ENCODE measurements around the gene IGLL5.

Gene IGLL5

DNA sequence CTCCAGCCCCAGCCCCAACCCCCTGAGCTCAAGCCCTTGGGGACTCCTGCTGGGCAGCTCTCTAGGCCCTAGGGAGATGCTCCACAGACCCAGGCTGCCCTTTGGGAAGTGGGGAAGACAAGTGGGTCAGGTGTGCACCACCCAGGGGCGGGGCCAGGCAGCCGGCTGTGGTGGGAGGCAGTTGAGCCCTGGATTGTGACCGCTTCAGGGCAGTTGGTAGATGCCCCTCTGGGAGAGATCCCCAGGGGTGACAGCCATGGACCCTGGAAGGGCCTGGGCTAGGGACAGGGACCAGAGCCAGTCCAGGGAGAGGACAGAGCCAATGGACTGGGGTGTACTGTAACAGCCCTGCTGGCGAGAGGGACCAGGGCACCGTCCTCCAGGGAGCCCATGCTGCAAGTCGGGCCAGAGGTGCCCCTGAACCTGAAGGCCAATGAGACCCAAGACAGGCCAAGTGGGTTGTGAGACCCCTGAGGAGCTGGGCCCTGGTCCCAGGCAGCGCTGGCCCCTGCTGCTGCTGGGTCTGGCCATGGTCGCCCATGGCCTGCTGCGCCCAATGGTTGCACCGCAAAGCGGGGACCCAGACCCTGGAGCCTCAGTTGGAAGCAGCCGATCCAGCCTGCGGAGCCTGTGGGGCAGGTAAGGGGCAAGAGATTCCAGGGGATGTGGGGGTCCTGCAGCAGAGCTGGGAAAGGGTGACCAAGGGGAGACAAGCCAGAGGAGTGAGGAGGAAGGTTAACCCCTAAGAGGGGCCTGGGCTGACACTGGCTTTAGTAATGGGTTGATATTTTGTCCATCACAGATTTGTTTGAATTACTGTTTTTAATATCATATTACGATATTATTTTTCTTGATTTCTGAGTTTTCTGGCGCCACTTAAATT is at the start of gene IGLL5:
IGLL5 (plus strand) TSS at position 196 of the 883 bp plus-strand sequence; CDS start at position 434, 238 bp downstream.
- H3K9me3 Mint-ChIP-seq (ENCODE audit: low read depth), result no peaks in the 10 kb centered on the region
- peaks cover 5% of the 10 kb centered on the region for H3K27me3 Mint-ChIP-seq
- no peaks in the 10 kb centered on the region for H3K36me3 Mint-ChIP-seq
- H3K27ac Mint-ChIP-seq, result no peak within 1 kb of the TSS
- peaks cover 4% of the 10 kb centered on the region for H3K4me1 Mint-ChIP-seq (ENCODE audit: low read depth)
- H3K4me3 Mint-ChIP-seq, result no peak within 1 kb of the TSS

DNA sequence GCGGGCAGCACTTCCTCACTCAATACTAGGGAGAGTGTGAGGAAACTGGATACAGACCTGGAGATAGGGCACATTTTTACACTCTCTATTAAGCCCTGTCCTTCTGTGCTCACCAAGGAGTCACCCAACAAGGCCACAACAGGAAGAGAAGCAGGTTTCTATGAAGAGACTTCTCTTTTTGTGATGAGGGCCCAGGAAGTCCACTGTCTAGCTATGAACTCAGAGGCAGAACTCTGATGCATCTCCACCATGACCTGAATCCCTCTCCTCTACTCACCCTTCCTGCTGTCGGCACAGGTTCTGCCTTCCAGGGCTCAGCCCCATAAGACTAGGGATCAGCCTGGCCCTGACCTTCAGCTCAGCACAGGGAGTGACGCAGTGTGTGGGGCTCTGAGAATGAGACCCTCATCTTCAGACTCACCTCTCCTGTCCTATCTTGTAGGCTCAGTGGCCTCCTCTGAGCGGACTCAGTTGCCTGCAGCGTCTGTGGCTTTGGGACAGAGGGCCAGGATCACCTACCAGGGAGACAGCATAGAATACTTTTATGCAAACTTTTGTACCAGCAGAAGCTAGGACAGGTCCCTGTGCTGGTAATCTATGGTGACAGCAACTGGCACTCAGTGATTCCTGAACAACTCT is 49.3 kb upstream of the IGLL5 start:
- no peak overlapping the region for H3K27ac Mint-ChIP-seq
- peaks cover 10% of the 10 kb centered on the region for H3K36me3 Mint-ChIP-seq
- H3K27me3 Mint-ChIP-seq, result no peaks in the 10 kb centered on the region
- H3K9me3 Mint-ChIP-seq (ENCODE audit: low read depth), result peaks cover 6% of the 10 kb centered on the region
- peaks cover 20% of the 10 kb centered on the region for H3K4me1 Mint-ChIP-seq (ENCODE audit: low read depth)
- no peak overlapping the region for H3K4me3 Mint-ChIP-seq

DNA sequence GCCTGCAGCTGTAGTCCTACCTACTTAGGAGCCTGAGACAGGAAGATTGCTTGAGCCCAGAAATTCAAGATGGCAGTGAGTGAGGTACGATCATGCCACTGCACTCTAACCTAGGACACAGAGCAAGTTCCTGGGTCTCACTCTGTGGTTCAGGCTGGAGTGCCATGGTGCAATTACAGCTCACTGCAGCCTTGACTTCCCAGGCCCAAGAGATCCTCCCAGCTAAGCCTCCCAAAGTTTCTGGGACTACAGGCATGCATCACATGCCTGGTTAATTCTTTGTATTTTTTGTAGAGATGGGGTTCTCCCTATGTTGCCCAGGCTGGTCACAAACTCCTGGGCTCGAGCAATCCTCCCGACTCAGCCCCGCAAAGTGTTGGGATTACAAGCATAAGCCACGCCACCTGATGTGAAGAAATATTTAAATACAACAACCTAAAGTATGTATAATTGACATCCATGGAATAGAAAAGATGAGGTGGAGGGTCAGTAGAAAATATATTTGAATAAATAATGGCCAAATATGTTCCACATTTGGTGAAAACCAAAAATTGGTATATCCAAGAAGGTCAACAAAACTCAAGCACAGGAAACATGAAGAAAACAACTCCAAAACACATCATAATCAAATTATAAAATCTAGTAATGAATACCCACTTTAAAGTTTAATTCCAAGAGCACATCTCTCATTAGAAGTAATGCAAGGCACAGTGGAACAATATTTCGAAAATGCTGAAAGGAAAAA is 47.9 kb upstream of the IGLL5 start:
- no peaks in the 10 kb centered on the region for H3K27me3 Mint-ChIP-seq
- no peak overlapping the region for H3K27ac Mint-ChIP-seq
- peaks cover 29% of the 10 kb centered on the region for H3K4me1 Mint-ChIP-seq (ENCODE audit: low read depth)
- no peak overlapping the region for H3K4me3 Mint-ChIP-seq
- H3K36me3 Mint-ChIP-seq, result peaks cover 10% of the 10 kb centered on the region
- peaks cover 6% of the 10 kb centered on the region for H3K9me3 Mint-ChIP-seq (ENCODE audit: low read depth)

DNA sequence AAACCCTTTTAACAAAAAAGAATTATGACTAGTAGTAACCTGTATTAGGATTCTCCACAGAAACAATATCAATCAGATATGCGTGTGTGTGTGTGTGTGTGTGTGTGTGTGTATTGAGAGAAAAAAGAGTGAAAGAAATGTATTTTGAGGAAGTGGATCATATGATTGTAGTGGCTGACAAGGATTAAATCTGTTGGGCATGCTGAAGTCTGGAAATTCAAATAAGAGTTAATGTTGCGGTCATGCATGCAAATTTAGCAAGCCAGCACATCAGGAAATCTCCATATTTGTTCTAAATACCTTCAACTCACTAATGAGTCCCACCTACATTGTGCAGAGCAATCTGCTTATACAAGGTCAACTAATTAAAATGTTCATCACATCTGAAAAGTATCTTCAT is 46.8 kb upstream of the IGLL5 start:
- Mint-ChIP-seq H3K27ac (no peak overlapping the region), H3K36me3 (peaks cover 10% of the 10 kb centered on the region), H3K9me3 (ENCODE audit: low read depth) (peaks cover 6% of the 10 kb centered on the region), H3K27me3 (no peaks in the 10 kb centered on the region), H3K4me1 (ENCODE audit: low read depth) (peaks cover 37% of the 10 kb centered on the region), H3K4me3 (no peak overlapping the region)

DNA sequence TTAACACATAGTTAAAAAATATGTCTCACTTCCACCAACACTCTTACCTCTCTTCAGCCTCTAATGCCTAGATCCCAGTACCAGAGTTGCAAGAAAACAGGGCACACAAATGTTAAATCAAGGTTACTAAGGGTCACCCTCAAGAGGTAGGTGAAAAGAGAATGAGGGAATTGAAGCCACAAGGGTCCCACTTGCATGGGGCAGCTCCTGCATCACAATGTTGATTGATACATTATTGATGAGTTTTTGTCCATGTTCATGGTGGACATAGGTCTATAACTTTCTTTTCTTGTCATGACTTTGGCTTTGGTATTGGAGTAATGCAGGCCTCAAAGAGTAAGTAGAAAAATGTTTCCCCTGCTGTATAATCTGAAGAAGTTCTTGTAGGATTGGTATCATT is 46.0 kb upstream of the IGLL5 start:
- Mint-ChIP-seq H3K27ac (no peak overlapping the region), H3K4me3 (no peak overlapping the region), H3K4me1 (ENCODE audit: low read depth) (peaks cover 42% of the 10 kb centered on the region), H3K36me3 (peaks cover 10% of the 10 kb centered on the region), H3K27me3 (no peaks in the 10 kb centered on the region), H3K9me3 (ENCODE audit: low read depth) (peaks cover 6% of the 10 kb centered on the region)

DNA sequence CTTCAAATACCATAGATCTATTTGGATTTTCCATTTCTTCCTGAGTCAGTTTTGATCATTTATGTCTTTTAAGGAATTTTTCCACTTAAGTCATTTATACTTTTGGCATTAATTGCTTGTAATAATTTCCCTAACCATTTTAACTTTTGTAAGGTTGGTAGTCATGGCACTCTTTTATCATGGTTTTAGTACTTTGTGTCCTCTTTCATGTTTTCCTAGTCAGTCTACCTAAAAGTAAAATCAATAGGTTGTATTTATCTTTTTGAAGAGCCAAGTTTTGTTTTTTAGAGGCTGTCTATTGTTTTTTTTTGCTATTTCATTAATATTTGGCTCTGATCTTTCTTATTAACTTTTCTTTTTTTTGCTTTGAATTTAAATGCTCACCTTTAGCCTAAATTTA is 45.5 kb upstream of the IGLL5 start:
- Mint-ChIP-seq H3K36me3 (peaks cover 10% of the 10 kb centered on the region), H3K27ac (no peak overlapping the region), H3K4me3 (no peak overlapping the region), H3K4me1 (ENCODE audit: low read depth) (peaks cover 40% of the 10 kb centered on the region), H3K9me3 (ENCODE audit: low read depth) (peaks cover 6% of the 10 kb centered on the region), H3K27me3 (no peaks in the 10 kb centered on the region)

DNA sequence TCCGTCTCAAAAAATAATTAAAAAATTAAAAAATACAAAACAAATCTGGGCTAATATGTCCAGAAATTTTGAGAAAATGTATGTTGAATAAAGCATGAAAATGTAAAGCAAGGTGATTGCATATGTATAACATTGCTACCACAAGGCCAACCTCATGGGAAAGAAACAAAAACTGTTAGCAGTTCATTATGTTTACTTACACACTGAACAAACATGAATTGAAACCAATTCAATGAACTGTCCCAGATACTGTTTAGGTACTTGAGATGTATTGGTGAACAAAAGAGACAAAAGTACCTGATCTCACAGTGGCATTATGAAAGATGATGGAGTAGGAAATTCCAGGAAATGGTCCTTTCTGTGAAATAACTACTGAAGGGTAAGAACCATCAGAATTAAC is 43.8 kb upstream of the IGLL5 start:
- H3K27ac Mint-ChIP-seq, result no peak overlapping the region
- peaks cover 41% of the 10 kb centered on the region for H3K4me1 Mint-ChIP-seq (ENCODE audit: low read depth)
- peaks cover 8% of the 10 kb centered on the region for H3K36me3 Mint-ChIP-seq
- H3K4me3 Mint-ChIP-seq, result no peak overlapping the region
- no peaks in the 10 kb centered on the region for H3K27me3 Mint-ChIP-seq
- peaks cover 6% of the 10 kb centered on the region for H3K9me3 Mint-ChIP-seq (ENCODE audit: low read depth)

DNA sequence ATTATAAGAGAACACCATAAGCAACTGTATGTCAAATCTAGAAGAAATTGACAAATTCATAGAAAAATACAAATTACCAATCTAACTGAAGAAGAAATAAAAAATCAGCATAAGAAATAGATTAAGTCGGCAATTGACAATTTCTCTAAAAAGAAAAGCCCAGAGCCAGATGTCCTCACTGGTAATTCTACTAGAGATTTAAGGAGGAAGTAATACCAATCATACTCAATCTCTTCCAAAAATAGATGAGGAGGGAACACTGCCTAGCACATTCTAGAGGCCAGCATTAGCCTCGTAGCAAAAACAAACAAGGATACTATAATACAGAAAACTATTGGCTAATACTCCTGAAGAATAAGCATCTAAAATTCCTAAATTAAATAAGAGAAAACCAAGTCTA is 40.4 kb upstream of the IGLL5 start:
- H3K27ac Mint-ChIP-seq, result no peak overlapping the region

DNA sequence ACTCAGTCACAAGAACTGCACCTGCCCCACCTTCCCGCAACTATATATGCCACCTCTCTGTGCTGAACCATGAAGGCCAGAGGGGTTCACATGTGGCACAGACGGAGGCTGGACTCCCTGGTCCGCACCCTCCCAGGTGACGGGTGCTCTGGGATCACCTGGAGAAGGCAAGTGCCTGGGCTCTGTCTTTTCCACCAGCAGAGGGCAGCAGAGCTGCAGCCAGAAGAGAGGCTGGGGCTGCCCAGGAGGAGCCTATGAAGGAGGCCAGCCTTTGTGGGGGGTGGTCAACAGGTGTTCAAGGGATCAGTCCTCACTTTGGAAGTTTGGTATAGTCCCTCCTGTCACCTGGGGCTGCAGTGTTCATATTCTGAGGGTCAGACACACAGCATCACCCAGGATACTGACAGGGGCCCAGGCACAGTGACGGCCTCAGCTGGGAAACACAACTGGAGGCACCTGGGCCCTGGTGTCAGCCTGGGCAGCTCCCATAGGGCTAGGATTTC is 39.2 kb upstream of the IGLL5 start:
- peaks cover 39% of the 10 kb centered on the region for H3K4me1 Mint-ChIP-seq (ENCODE audit: low read depth)
- no peak overlapping the region for H3K27ac Mint-ChIP-seq
- H3K27me3 Mint-ChIP-seq, result no peaks in the 10 kb centered on the region
- H3K9me3 Mint-ChIP-seq (ENCODE audit: low read depth), result no peaks in the 10 kb centered on the region
- no peaks in the 10 kb centered on the region for H3K36me3 Mint-ChIP-seq
- no peak overlapping the region for H3K4me3 Mint-ChIP-seq

More for the DNA sequence above, 40.4 kb upstream of the IGLL5 start:
- Mint-ChIP-seq H3K27me3 (no peaks in the 10 kb centered on the region), H3K9me3 (ENCODE audit: low read depth) (no peaks in the 10 kb centered on the region), H3K4me3 (no peak overlapping the region), H3K4me1 (ENCODE audit: low read depth) (peaks cover 39% of the 10 kb centered on the region), H3K36me3 (no peaks in the 10 kb centered on the region)

DNA sequence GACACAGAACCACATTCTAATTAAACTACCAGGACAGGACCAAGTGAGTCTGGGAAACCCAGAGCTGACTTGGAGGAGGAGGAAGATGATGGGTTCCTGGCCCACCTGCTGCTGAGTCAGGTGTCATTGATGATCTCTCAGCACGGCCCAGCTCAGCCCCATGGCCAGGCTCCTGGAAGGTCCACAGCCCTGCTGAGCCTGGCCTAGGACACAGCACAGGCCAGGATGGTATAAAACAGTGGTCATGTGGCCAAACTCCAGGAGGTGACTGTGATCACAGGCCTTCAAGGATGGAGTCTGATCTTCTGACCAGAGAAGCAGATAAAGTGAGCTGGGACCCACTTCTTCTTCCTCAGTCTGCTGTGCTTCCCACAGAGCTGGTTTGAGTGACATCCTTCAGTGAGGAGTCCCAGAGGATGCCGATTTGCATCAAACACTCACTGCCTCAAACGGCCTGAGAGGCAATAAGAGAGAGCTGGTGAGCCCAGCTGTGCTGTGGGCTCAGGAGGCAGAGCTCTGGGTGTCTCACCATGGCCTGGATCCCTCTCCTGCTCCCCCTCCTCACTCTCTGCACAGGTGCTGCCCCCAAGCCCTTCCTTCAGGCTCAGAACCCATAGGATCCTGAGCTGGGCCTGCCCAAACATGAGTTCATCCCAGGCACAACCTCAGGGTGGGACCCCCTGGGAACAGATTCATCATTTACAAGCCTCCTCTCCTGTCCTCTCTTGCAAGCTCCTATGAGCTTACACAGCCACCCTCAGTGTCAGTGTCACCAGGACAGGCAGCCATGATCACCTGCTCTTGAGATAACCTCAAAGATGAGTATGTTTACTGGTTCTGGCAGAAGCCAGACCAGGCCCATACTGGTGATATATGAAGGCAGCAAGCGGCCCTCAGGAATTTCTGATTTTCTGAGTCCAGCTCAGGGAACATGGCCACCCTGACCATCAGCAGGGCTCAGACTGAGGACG is 37.7 kb upstream of the IGLL5 start:
- Mint-ChIP-seq H3K27ac (no peak overlapping the region), H3K36me3 (no peaks in the 10 kb centered on the region), H3K9me3 (ENCODE audit: low read depth) (no peaks in the 10 kb centered on the region), H3K27me3 (no peaks in the 10 kb centered on the region), H3K4me3 (no peak overlapping the region), H3K4me1 (ENCODE audit: low read depth) (peaks cover 28% of the 10 kb centered on the region)

DNA sequence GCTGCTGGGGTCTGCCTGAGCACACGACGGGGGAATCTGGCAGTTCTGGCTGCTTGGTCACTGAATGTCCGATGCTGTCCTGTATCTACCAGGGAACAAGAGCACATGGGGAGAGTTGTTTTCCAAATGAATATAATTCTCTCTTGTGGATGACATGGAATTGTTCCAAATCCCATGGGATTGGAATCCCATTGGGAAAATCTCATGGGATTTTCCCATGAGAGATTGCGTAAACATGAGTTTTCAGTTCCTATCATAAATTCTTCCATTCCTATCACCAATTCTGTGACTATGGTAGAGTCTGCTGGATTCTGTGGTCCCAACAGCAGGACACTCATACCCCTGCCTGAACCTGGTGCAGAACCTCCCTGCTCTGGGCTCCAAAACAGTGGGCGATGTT is 35.6 kb upstream of the IGLL5 start:
- Mint-ChIP-seq H3K36me3 (no peaks in the 10 kb centered on the region), H3K4me1 (ENCODE audit: low read depth) (peaks cover 13% of the 10 kb centered on the region), H3K9me3 (ENCODE audit: low read depth) (no peaks in the 10 kb centered on the region), H3K27me3 (no peaks in the 10 kb centered on the region), H3K27ac (no peak overlapping the region), H3K4me3 (no peak overlapping the region)

DNA sequence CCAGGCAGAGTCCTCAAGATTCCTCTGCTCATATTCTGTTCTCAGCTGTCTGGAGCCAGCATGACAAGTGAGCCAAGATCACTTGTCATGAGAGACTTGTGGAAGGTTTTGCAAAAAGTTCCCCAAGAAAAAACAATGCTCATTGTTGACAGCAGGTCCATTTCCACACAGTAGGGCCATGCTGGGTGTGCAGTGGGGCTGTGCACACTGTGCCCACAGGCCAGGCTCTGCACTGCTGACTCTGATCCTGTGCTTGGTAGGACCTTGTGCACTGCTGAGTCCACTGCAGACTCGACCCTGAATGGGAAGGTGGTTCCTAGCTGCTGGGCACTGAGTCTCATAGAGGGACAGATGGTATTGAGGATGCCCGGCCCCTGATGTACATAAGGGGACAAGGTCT is 33.9 kb upstream of the IGLL5 start:
- Mint-ChIP-seq H3K27me3 (no peaks in the 10 kb centered on the region), H3K9me3 (ENCODE audit: low read depth) (no peaks in the 10 kb centered on the region), H3K4me1 (ENCODE audit: low read depth) (no peaks in the 10 kb centered on the region), H3K36me3 (no peaks in the 10 kb centered on the region), H3K4me3 (no peak overlapping the region), H3K27ac (no peak overlapping the region)

DNA sequence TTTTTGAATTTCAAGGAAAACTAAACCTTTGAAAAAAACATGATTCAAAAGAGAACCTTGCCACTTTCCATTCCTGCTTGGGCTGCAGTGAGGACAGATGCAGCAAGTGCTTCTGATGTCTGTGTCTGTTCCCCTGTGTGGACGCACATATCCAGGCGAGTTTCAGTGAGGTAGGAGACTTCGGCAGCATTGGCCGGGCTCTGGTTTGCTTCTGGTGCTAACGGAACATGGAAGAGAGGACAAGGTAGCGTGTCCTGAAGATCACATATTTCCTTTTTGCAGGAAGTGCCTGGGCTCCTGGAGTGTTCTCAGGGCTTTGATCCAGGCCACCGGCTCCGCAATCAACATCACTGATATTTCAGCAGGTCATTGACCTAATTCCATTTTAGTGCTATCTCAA is 33.1 kb upstream of the IGLL5 start:
- no peaks in the 10 kb centered on the region for H3K4me1 Mint-ChIP-seq (ENCODE audit: low read depth)
- H3K27ac Mint-ChIP-seq, result no peak overlapping the region
- H3K4me3 Mint-ChIP-seq, result no peak overlapping the region
- no peaks in the 10 kb centered on the region for H3K9me3 Mint-ChIP-seq (ENCODE audit: low read depth)
- H3K27me3 Mint-ChIP-seq, result no peaks in the 10 kb centered on the region
- no peaks in the 10 kb centered on the region for H3K36me3 Mint-ChIP-seq

DNA sequence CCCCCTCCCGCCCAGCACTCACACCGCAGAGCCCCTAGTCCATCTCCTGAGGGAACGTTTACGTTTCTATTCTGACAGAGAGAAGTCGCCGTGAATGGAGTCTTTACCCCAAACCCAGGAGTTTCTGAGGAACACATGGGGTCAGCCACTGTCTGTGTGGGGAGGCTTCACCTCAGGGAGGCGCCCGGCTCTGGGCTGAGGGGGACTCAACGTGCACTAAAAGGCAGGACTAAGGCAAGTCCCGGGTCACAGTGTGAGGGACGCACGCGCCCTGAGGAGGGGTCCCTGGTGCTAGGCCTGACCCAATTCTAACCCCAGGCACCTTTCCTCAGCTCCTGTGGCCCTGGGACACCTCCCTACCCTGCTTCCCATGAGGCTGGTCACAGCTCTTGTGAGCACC is 32.5 kb upstream of the IGLL5 start:
- H3K9me3 Mint-ChIP-seq (ENCODE audit: low read depth), result no peaks in the 10 kb centered on the region
- H3K36me3 Mint-ChIP-seq, result no peaks in the 10 kb centered on the region
- no peaks in the 10 kb centered on the region for H3K27me3 Mint-ChIP-seq
- H3K27ac Mint-ChIP-seq, result no peak overlapping the region
- H3K4me3 Mint-ChIP-seq, result no peak overlapping the region
- no peaks in the 10 kb centered on the region for H3K4me1 Mint-ChIP-seq (ENCODE audit: low read depth)
